Stimulated activated CD8-positive, alpha-beta memory T cell treated with anti-CD3 and anti-CD28 coated beads, Interleukin-15, amount 100 ng/mL, for 1 hour (primary cell): Measurements from ENCODE around the gene SLC9A9.

Experiments
- DNase-seq: peaks from one replicate; pipeline ENCODE4 v3.0.0-alpha.2; 2020; ENCODE audit warnings: low read depth

Gene SLC9A9

GRCh38 chr3:143410259-143410658 is 438.0 kb downstream of the SLC9A9 start:
- DNase-seq = no peak

GRCh38 chr3:143408771-143409170 is 439.5 kb downstream of the SLC9A9 start:
- DNase-seq = no peak

- DNase-seq = no peak
Observed at GRCh38 chr3:143402602-143403001, 445.7 kb downstream of the SLC9A9 start.

- no peak for DNase-seq
Observed at GRCh38 chr3:143396790-143397189, 451.5 kb downstream of the SLC9A9 start.

- no peak for DNase-seq
Observed at GRCh38 chr3:143389388-143389787, 458.9 kb downstream of the SLC9A9 start.

- no peak for DNase-seq
Observed at GRCh38 chr3:143387425-143387824, 460.8 kb downstream of the SLC9A9 start.

- no peak for DNase-seq
Observed at GRCh38 chr3:143384076-143384475, 464.2 kb downstream of the SLC9A9 start.

GRCh38 chr3:143383421-143383820 is 464.8 kb downstream of the SLC9A9 start:
- DNase-seq = no peak

GRCh38 chr3:143382816-143383215 is 465.5 kb downstream of the SLC9A9 start:
- DNase-seq = no peak

- DNase-seq = no peak
Observed at GRCh38 chr3:143380449-143380848, 467.8 kb downstream of the SLC9A9 start.

- DNase-seq = no peak
Observed at GRCh38 chr3:143375698-143376097, 472.6 kb downstream of the SLC9A9 start.

GRCh38 chr3:143367171-143367570 is 481.1 kb downstream of the SLC9A9 start:
- no peak for DNase-seq

- DNase-seq = no peak
Observed at GRCh38 chr3:143366672-143367071, 481.6 kb downstream of the SLC9A9 start.

GRCh38 chr3:143363949-143364348 is 484.3 kb downstream of the SLC9A9 start:
- DNase-seq = no peak

GRCh38 chr3:143363276-143363675 is 485.0 kb downstream of the SLC9A9 start:
- no peak for DNase-seq

GRCh38 chr3:143362115-143362991 is 485.9 kb downstream of the SLC9A9 start:
- DNase-seq = no peak

- no peak for DNase-seq
Observed at GRCh38 chr3:143361589-143361988, 486.7 kb downstream of the SLC9A9 start.

GRCh38 chr3:143360244-143360643 is 488.0 kb downstream of the SLC9A9 start:
- DNase-seq = no peak

GRCh38 chr3:143358793-143359491 is 489.3 kb downstream of the SLC9A9 start:
- DNase-seq = no peak

- DNase-seq = no peak
Observed at GRCh38 chr3:143358155-143358792, 490.0 kb downstream of the SLC9A9 start.

- DNase-seq = no peak
Observed at GRCh38 chr3:143357700-143358099, 490.6 kb downstream of the SLC9A9 start.

GRCh38 chr3:143356839-143357238 is 491.4 kb downstream of the SLC9A9 start:
- DNase-seq = no peak

GRCh38 chr3:143354342-143354741 is 493.9 kb downstream of the SLC9A9 start:
- no peak for DNase-seq
